Adrenal gland (tissue), 5 donors: ENCODE measurements around the gene MIPOL1.

Experiments used
- CTCF ChIP-seq, 6 experiments: fragments of 450-650 bp in 4 of 6; fragments of 200-600 bp in 2 of 6; sonication (generic) in 1 of 6; IDR thresholded peaks; 1 replicate in 5 of 6; 2 replicates in 1 of 6; pipeline versions ENCODE4 v1.5.1 to v1.8.0; 2016 to 2021; ENCODE audit warnings: antibody characterized with exemption in 6 of 6, mild to moderate bottlenecking in 2 of 6, moderate library complexity in 1 of 6
- POLR2A ChIP-seq, 2 donors: fragments of 450-650 bp; IDR thresholded peaks; one replicate each; pipeline ENCODE4 v1.6.1; 2017; ENCODE audit warnings: antibody characterized with exemption in 2 of 2, mild to moderate bottlenecking in 2 of 2, moderate library complexity in 1 of 2
- donor health status: DM: no; HTN: no; CAD: no.

GRCh38 chr14:37252434-37252833 lies 54.7 kb downstream of the MIPOL1 start:
- TF ChIP-seq CTCF (IDR thresholded peaks at IDR 0.05) (no peak), POLR2A (IDR thresholded peaks at IDR 0.05) (no peak)
